CD4-positive, alpha-beta memory T cell (primary cell): ENCODE results near the gene LRP8. TPM values are rescaled to one million over a fixed set of nuclear protein-coding genes. Genes with fewer than 3 reads are reported as not detected.

Source experiments
- CTCF ChIA-PET: fragments of 350-600 bp; sonication (Branson Sonifier 250); formaldehyde crosslinking; loops from one replicate; lab custom pipeline; 2021; ENCODE audit warnings: inconsistent platforms; ENCODE audit not compliant: partially characterized antibody; lab: Charles Lee
- POLR2A ChIA-PET: fragments of 350-600 bp; sonication (Branson Sonifier 250); formaldehyde crosslinking; loops from one replicate; lab custom pipeline; 2021; ENCODE audit not compliant: partially characterized antibody; lab: Charles Lee
- DNase-seq, 5 donors: peaks; one replicate each; pipeline versions ENCODE4 v3.0.0 to v3.0.0-alpha.2; 2020 to 2022; ENCODE audit warnings: mixed read lengths in 1 of 5
- H3K27ac ChIP-seq: one replicate; pipeline ENCODE4 v1.7.0; 2013; ENCODE audit warnings: low read depth, low read length
- H3K27me3 ChIP-seq: 2 replicates; pipeline ENCODE4 v1.7.0; 2013; ENCODE audit warnings: mild to moderate bottlenecking, low read length, moderate library complexity; ENCODE audit not compliant: insufficient read depth
- H3K36me3 ChIP-seq: 2 replicates; pipeline ENCODE4 v1.7.0; 2013; ENCODE audit warnings: mild to moderate bottlenecking, low read length, moderate library complexity; ENCODE audit not compliant: insufficient read depth
- H3K4me1 ChIP-seq: 2 replicates; pipeline ENCODE4 v1.7.0; 2013; ENCODE audit warnings: mild to moderate bottlenecking, low read length, moderate library complexity; ENCODE audit not compliant: insufficient read depth
- H3K4me3 ChIP-seq, 2 donors: one replicate each; pipeline ENCODE4 v1.7.0; 2013; ENCODE audit warnings: low read length in 2 of 2, mild to moderate bottlenecking in 1 of 2
- H3K9me3 ChIP-seq, 2 donors: one replicate each; pipeline ENCODE4 v1.7.0; 2013; ENCODE audit warnings: low read length in 2 of 2, control low read depth in 1 of 2; ENCODE audit not compliant: control insufficient read depth in 1 of 2
- H3K27ac Mint-ChIP-seq, 7 donors: one replicate each; pipeline ENCODE4 v1.8.0; 2020 to 2021; ENCODE audit warnings: mixed read lengths in 7 of 7, mild to moderate bottlenecking in 6 of 7, inconsistent platforms in 3 of 7, moderate library complexity in 3 of 7
- H3K27me3 Mint-ChIP-seq, 2 donors: one replicate each; pipeline ENCODE4 v1.8.0; 2020 to 2021; ENCODE audit warnings: mixed read lengths in 2 of 2
- H3K36me3 Mint-ChIP-seq, 2 donors: one replicate each; pipeline ENCODE4 v1.8.0; 2020 to 2021; ENCODE audit warnings: mixed read lengths in 2 of 2, inconsistent platforms in 1 of 2, mild to moderate bottlenecking in 1 of 2
- H3K4me1 Mint-ChIP-seq, 4 donors: one replicate each; pipeline ENCODE4 v1.8.0; 2020 to 2021; ENCODE audit warnings: mixed read lengths in 4 of 4, mild to moderate bottlenecking in 1 of 4
- H3K4me3 Mint-ChIP-seq, 8 donors: one replicate each; pipeline ENCODE4 v1.8.0; 2020 to 2021; ENCODE audit warnings: mixed read lengths in 8 of 8, mild to moderate bottlenecking in 7 of 8, moderate library complexity in 6 of 8, inconsistent platforms in 3 of 8
- H3K9me3 Mint-ChIP-seq, 8 donors: one replicate each; pipeline ENCODE4 v1.8.0; 2020 to 2021; ENCODE audit warnings: mixed read lengths in 8 of 8, mild to moderate bottlenecking in 5 of 8, inconsistent platforms in 3 of 8, moderate library complexity in 1 of 8
- intact Hi-C: fragments of 100-400 bp; cut with micrococcal nuclease; formaldehyde crosslinking; loops from one replicate; pipeline ENCODE4 v1.15.1; 2023
- polyA plus RNA-seq, 2 donors: library from polyadenylated mRNA; unstranded; fragments of 300-500 nt; fragmentation: Illumina TruSeq; gene quantifications; one replicate each; pipeline ENCODE4 v1.2.3, GENCODE V29; 2021
- total RNA-seq, 2 experiments: library from RNA; stranded (reverse); gene quantifications; one replicate each; pipeline ENCODE4 v1.2.3, GENCODE V29; 2021

Gene LRP8
- total and polyA plus RNA-seq, 4 experiments from 2014 or later: 0.91 to 17.6 (median 10.0) TPM

- no peaks in the 10 kb centered on the region for H3K9me3 ChIP-seq
- H3K36me3 ChIP-seq: peaks cover 3% of the 10 kb centered on the region
- Mint-ChIP-seq H3K36me3 (peaks cover 22 to 34% of the 10 kb centered on the region in 2 donors), H3K27me3 (no peaks in the 10 kb centered on the region), H3K27ac (peak overlapping the region; percentile 93 to 100 (median 99)), H3K4me1 (peaks cover 15 to 40% (median 30%) of the 10 kb centered on the region in 4 donors), H3K4me3 (peak overlapping the region; percentile 92 to 98 (median 96)), H3K9me3 (peaks cover 0 to 8% (median 0%) of the 10 kb centered on the region in 8 donors)
- peak overlapping the region; percentile 91 for H3K27ac ChIP-seq
- no peak for DNase-seq
- CTCF ChIA-PET: interaction anchor here (0.6 kb wide), 1 partner anchor 29 kb away, joined by 3 read pairs; no protein-coding TSS in a partner anchor
- POLR2A ChIA-PET: interaction anchor here (0.7 to 4.7 kb wide), 5 partner anchors 9 to 216 kb away, joined by 3 to 46 read pairs (median 4); partner anchors contain the start of genes CZIB and MAGOH
- peaks cover 26% of the 10 kb centered on the region for H3K4me1 ChIP-seq
- intact Hi-C loops: loop anchor here (2.0 kb wide), 1 partner anchor 129 kb away; no protein-coding TSS in a partner anchor
- no peaks in the 10 kb centered on the region for H3K27me3 ChIP-seq
- peak overlapping the region; percentile 31 to 98 for H3K4me3 ChIP-seq
Observed at GRCh38 chr1:53197291-53198200, 130.3 kb downstream of the LRP8 start.

GRCh38 chr1:53196485-53197290, 131.2 kb downstream of the LRP8 start, which contains the start of gene CPT2:
CPT2 (plus strand) TSS chr1:53196824; CDS start chr1:53196944, 120 bp downstream.
- peak within 1 kb of the TSS; percentile 93 to 100 (median 99) for H3K27ac Mint-ChIP-seq
- H3K27me3 ChIP-seq: no peaks in the 10 kb centered on the region
- H3K27me3 Mint-ChIP-seq: no peaks in the 10 kb centered on the region
- no peaks in the 10 kb centered on the region for H3K9me3 ChIP-seq
- peaks cover 26% of the 10 kb centered on the region for H3K4me1 ChIP-seq
- H3K27ac ChIP-seq: peak within 1 kb of the TSS; percentile 91
- intact Hi-C loops: loop anchor here (1.0 to 2.0 kb wide), 3 partner anchors 24 to 130 kb away; partner anchors contain the start of genes CZIB and MAGOH
- peaks cover 0 to 11% (median 0%) of the 10 kb centered on the region in 8 donors for H3K9me3 Mint-ChIP-seq
- CTCF ChIA-PET: interaction anchor here (2.0 kb wide), 1 partner anchor 10 kb away, joined by 10 read pairs; no protein-coding TSS in a partner anchor
- POLR2A ChIA-PET: interaction anchor here (0.6 to 4.7 kb wide), 13 partner anchors 10 to 275 kb away, joined by 3 to 46 read pairs (median 4); partner anchors contain the start of genes CZIB, ECHDC2, MAGOH and SCP2
- peaks cover 15 to 40% (median 29%) of the 10 kb centered on the region in 4 donors for H3K4me1 Mint-ChIP-seq
- peak within 1 kb of the TSS; percentile 92 to 98 (median 96) for H3K4me3 Mint-ChIP-seq
- peak; percentile 90 to 92 (median 91) for DNase-seq
- peak within 1 kb of the TSS; percentile 31 to 98 for H3K4me3 ChIP-seq
- H3K36me3 ChIP-seq: no peaks in the 10 kb centered on the region
- peaks cover 16 to 27% of the 10 kb centered on the region in 2 donors for H3K36me3 Mint-ChIP-seq

GRCh38 chr1:53196017-53196484, 131.8 kb downstream of the LRP8 start:
- Mint-ChIP-seq H3K27ac (peak overlapping the region; percentile 93 to 100 (median 95)), H3K4me1 (peaks cover 15 to 40% (median 29%) of the 10 kb centered on the region in 4 donors), H3K4me3 (peak overlapping the region; percentile 86 to 98 (median 92)), H3K27me3 (no peaks in the 10 kb centered on the region), H3K9me3 (peaks cover 0 to 11% (median 0%) of the 10 kb centered on the region in 8 donors), H3K36me3 (peaks cover 11 to 21% of the 10 kb centered on the region in 2 donors)
- Histone ChIP-seq H3K27ac (peak overlapping the region; percentile 91), H3K9me3 (no peaks in the 10 kb centered on the region), H3K27me3 (no peaks in the 10 kb centered on the region), H3K4me1 (peaks cover 26% of the 10 kb centered on the region), H3K36me3 (no peaks in the 10 kb centered on the region), H3K4me3 (peak overlapping the region in 1 of 2 donors; percentile 98)
- ChIA-PET CTCF (interaction anchor here (0.9 to 2.0 kb wide), 3 partner anchors 10 to 39 kb away, joined by 3 to 10 read pairs (median 3); partner anchors contain the start of gene CZIB), POLR2A (interaction anchor here (0.6 to 4.7 kb wide), 9 partner anchors 14 to 275 kb away, joined by 3 to 46 read pairs (median 6); partner anchors contain the start of genes CZIB, ECHDC2, MAGOH and SCP2)
- intact Hi-C loops: loop anchor here (1.0 to 2.0 kb wide), 3 partner anchors 24 to 131 kb away; partner anchors contain the start of genes CZIB and MAGOH
- no peak for DNase-seq

- CTCF ChIA-PET: interaction anchor here (0.9 to 2.0 kb wide), 4 partner anchors 9 to 40 kb away, joined by 3 to 11 read pairs (median 6); partner anchors contain the start of gene CZIB
- no peaks in the 10 kb centered on the region for H3K9me3 ChIP-seq
- peaks cover 13 to 36% (median 26%) of the 10 kb centered on the region in 4 donors for H3K4me1 Mint-ChIP-seq
- no peak overlapping the region for H3K27ac ChIP-seq
- peak overlapping the region; percentile 46 to 98 (median 86) for H3K4me3 Mint-ChIP-seq
- peaks cover 26% of the 10 kb centered on the region for H3K4me1 ChIP-seq
- H3K36me3 ChIP-seq: no peaks in the 10 kb centered on the region
- POLR2A ChIA-PET: interaction anchor here (0.7 to 4.7 kb wide), 9 partner anchors 14 to 1520 kb away, joined by 3 to 46 read pairs (median 6); partner anchors contain the start of genes CZIB, ECHDC2, MAGOH and SCP2
- intact Hi-C loops: loop anchor here (1.0 to 2.0 kb wide), 3 partner anchors 25 to 131 kb away; partner anchors contain the start of genes CZIB and MAGOH
- no peak for DNase-seq
- peaks cover 5 to 15% of the 10 kb centered on the region in 2 donors for H3K36me3 Mint-ChIP-seq
- H3K27me3 Mint-ChIP-seq: no peaks in the 10 kb centered on the region
- H3K27me3 ChIP-seq: no peaks in the 10 kb centered on the region
- H3K27ac Mint-ChIP-seq: peak overlapping the region; percentile 93 to 100 (median 95)
- peaks cover 0 to 13% (median 0%) of the 10 kb centered on the region in 8 donors for H3K9me3 Mint-ChIP-seq
- H3K4me3 ChIP-seq: no peak overlapping the region
Observed at GRCh38 chr1:53195246-53196016, 132.4 kb downstream of the LRP8 start.
